Stomach (tissue), 9 donors: ENCODE measurements around the gene RDH5. TPM values are rescaled to one million over a fixed set of nuclear protein-coding genes. Genes with fewer than 3 reads are reported as not detected.

Experiments
- DNase-seq, 2 donors: peaks; one replicate each; pipeline versions ENCODE4 v3.0.0 to v3.0.0-alpha.2; 2013 to 2019
- H3K27ac ChIP-seq, 5 donors: fragments of 200-600 bp in 4 of 5; sonication (generic) in 4 of 5; one replicate each; pipeline ENCODE4 v1.5.1; 2013 to 2019; ENCODE audit warnings: mild to moderate bottlenecking in 1 of 5, moderate library complexity in 1 of 5
- H3K27me3 ChIP-seq, 3 donors: fragments of 200-600 bp; sonication (generic); one replicate each; pipeline ENCODE4 v1.5.1; 2017 to 2019; ENCODE audit warnings: mixed run types in 1 of 3
- H3K36me3 ChIP-seq, 4 donors: fragments of 200-600 bp; sonication (generic); 1 replicate in 3 of 4; 2 replicates in 1 of 4; pipeline ENCODE4 v1.5.1; 2016 to 2019
- H3K4me1 ChIP-seq, 4 donors: fragments of 200-600 bp; sonication (generic); one replicate each; pipeline ENCODE4 v1.5.1; 2016 to 2019
- H3K4me3 ChIP-seq, 4 donors: fragments of 200-600 bp; sonication (generic) in 3 of 4; one replicate each; pipeline ENCODE4 v1.5.1; 2016 to 2019; ENCODE audit warnings: mild to moderate bottlenecking in 1 of 4
- H3K9me3 ChIP-seq, 4 donors: fragments of 200-600 bp; sonication (generic); one replicate each; pipeline ENCODE4 v1.5.1; 2016 to 2019
- CTCF ChIP-seq, 7 experiments: fragments of 450-650 bp in 4 of 7; fragments of 200-600 bp in 3 of 7; sonication (generic) in 3 of 7; IDR thresholded peaks; one replicate each; pipeline ENCODE4 v1.5.1; 2016 to 2019; ENCODE audit warnings: antibody characterized with exemption in 7 of 7, control low read depth in 2 of 7, mild to moderate bottlenecking in 1 of 7
- EP300 ChIP-seq: sonication (generic); formaldehyde crosslinking; IDR thresholded peaks from one replicate; pipeline ENCODE4 v1.6.1; 2017; ENCODE audit warnings: antibody characterized with exemption
- POLR2A ChIP-seq, 4 donors: fragments of 450-650 bp; IDR thresholded peaks; one replicate each; pipeline ENCODE4 v1.6.1; 2016; ENCODE audit warnings: antibody characterized with exemption in 4 of 4, control low read depth in 2 of 4, mild to moderate bottlenecking in 1 of 4, moderate library complexity in 1 of 4
- POLR2AphosphoS5 ChIP-seq, 3 donors: sonication (generic); formaldehyde crosslinking; IDR thresholded peaks; one replicate each; pipeline ENCODE4 v1.6.1; 2016; ENCODE audit warnings: antibody characterized with exemption in 3 of 3
- WGBS, 5 donors: extraction: QIAGEN DNeasy Blood & Tissue Kit in 3 of 5; methylation state at CpG; one replicate each; pipeline versions ENCODE4 v1.1.5 to v1.1.7; 2013 to 2018; 5-methylcytosine and 5-hydroxymethylcytosine counted together
- intact Hi-C: fragments of 100-400 bp; cut with DNase I; formaldehyde crosslinking; loops from one replicate; pipeline ENCODE4 v1.15.1; 2023; ENCODE audit warnings: low total_unique reads
- polyA plus RNA-seq, 3 donors: library from polyadenylated mRNA; stranded (reverse); fragments of 200-250 nt; gene quantifications; one replicate each; pipeline ENCODE4 v1.2.3, GENCODE V29; 2013
- total RNA-seq, 5 donors: library from RNA; depleted of rRNA; stranded (reverse); fragments of >200 nt; gene quantifications; one replicate each; pipeline versions ENCODE4 v1.1.0 to v1.2.3, GENCODE V29; 2014 to 2016
- donor health status: healthy with polysubstance abuse.
- donor health status: Bipolar disorder and iron deficiency.
- donor health status: healthy.

Gene RDH5
- total and polyA plus RNA-seq, 8 donors, result 3.2 to 41.2 (median 10.1) TPM

GRCh38 chr12:55703901-55704761 lies 16.1 kb upstream of the RDH5 start:
- Histone ChIP-seq H3K9me3 (no peaks in the 10 kb centered on the region), H3K36me3 (peaks cover 0 to 9% (median 0%) of the 10 kb centered on the region in 4 donors), H3K27me3 (peaks cover 0 to 27% (median 0%) of the 10 kb centered on the region in 3 donors), H3K4me1 (peaks cover 18 to 59% (median 42%) of the 10 kb centered on the region in 4 donors), H3K4me3 (peak overlapping the region; percentile 9 to 79 (median 68)), H3K27ac (peak overlapping the region in 4 of 5 donors; percentile 20 to 89 (median 82))
- 63 to 70% (median 69%) methylated on average over 6 of the region's 6 CpGs for WGBS, 5 donors
- TF ChIP-seq EP300 (no peak), POLR2A (IDR thresholded peaks at IDR 0.05) (no peak), CTCF (IDR thresholded peaks at IDR 0.05) (no peak), POLR2AphosphoS5 (IDR thresholded peaks at IDR 0.05) (no peak)
- intact Hi-C loops, result no loop called here
- DNase-seq, result peak in 1 of 2 donors; percentile 42

GRCh38 chr12:55704824-55705718 lies 15.1 kb upstream of the RDH5 start:
- TF ChIP-seq POLR2A (IDR thresholded peaks at IDR 0.05), result no peak
- no peak for TF ChIP-seq CTCF (IDR thresholded peaks at IDR 0.05)
- no peak for TF ChIP-seq EP300
- TF ChIP-seq POLR2AphosphoS5 (IDR thresholded peaks at IDR 0.05), result no peak
- 47 to 68% (median 64%) methylated on average over 9 of the region's 9 CpGs for WGBS, 5 donors
- Histone ChIP-seq H3K36me3 (peaks cover 0 to 9% (median 0%) of the 10 kb centered on the region in 4 donors), H3K4me1 (peaks cover 22 to 66% (median 45%) of the 10 kb centered on the region in 4 donors), H3K27me3 (peaks cover 0 to 34% (median 0%) of the 10 kb centered on the region in 3 donors), H3K4me3 (peak overlapping the region; percentile 9 to 79 (median 68)), H3K9me3 (no peaks in the 10 kb centered on the region), H3K27ac (peak overlapping the region in 4 of 5 donors; percentile 75 to 89 (median 82))
- peak in 1 of 2 donors; percentile 46 for DNase-seq
- intact Hi-C loops, result no loop called here

GRCh38 chr12:55705782-55706402 lies 14.3 kb upstream of the RDH5 start:
- Histone ChIP-seq H3K4me3 (peak overlapping the region; percentile 68 to 79 (median 73)), H3K27ac (peak overlapping the region in 4 of 5 donors; percentile 75 to 89 (median 82)), H3K4me1 (peaks cover 22 to 59% (median 41%) of the 10 kb centered on the region in 4 donors), H3K27me3 (peaks cover 0 to 34% (median 0%) of the 10 kb centered on the region in 3 donors), H3K36me3 (peaks cover 0 to under 1% (median 0%) of the 10 kb centered on the region in 4 donors), H3K9me3 (no peaks in the 10 kb centered on the region)
- TF ChIP-seq CTCF (IDR thresholded peaks at IDR 0.05), result peak in 3 of 7 experiments; percentile 16 to 36 (median 19)
- TF ChIP-seq POLR2AphosphoS5 (IDR thresholded peaks at IDR 0.05), result no peak
- peak in 1 of 2 donors; percentile 33 for DNase-seq
- intact Hi-C loops, result no loop called here
- WGBS, 5 donors, result 36 to 56% (median 42%) methylated on average over 5 of the region's 5 CpGs
